A549 (cell line): ENCODE data around the gene TM6SF1.

Experiments
- CTCF ChIP-seq: fragments of >200 bp; sonication (Bioruptor Twin); formaldehyde crosslinking; IDR thresholded peaks from 3 replicates; pipeline ENCODE4 v1.5.1; 2016
- MYC ChIP-seq: IDR thresholded peaks from 2 replicates; pipeline ENCODE4 v1.6.1; 2012; ENCODE audit warnings: mild to moderate bottlenecking, inconsistent platforms, low read length, improper control_type of control experiment, borderline replicate concordance
- POLR2A ChIP-seq: IDR thresholded peaks from 2 replicates; pipeline ENCODE4 v1.6.1; 2012; ENCODE audit warnings: mild to moderate bottlenecking, low read length
- POLR2AphosphoS2 ChIP-seq: conservative IDR thresholded peaks from 2 replicates; pipeline ENCODE4 v1.6.1; 2012; ENCODE audit warnings: low read length, improper control_type of control experiment, inconsistent platforms

- TF ChIP-seq POLR2AphosphoS2 (no peak), CTCF (no peak), POLR2A (no peak), MYC (no peak)
These were observed 59.4 kb downstream of the TM6SF1 start for GRCh38 chr15:83166830-83167229.
